Measurements from ENCODE around the gene MYO1D.

MYO1D gene

GRCh38 chr17:32488604-32489180 lies 388.2 kb downstream of the MYO1D start:
- no peak overlapping the region for H3K4me3 ChIP-seq (ENCODE audit: low read length)
- H3K36me3 ChIP-seq (replicated peaks; ENCODE audit: insufficient read depth, low read length): no peaks in the 10 kb centered on the region
- H3K9ac ChIP-seq (ENCODE audit: low read length): no peak overlapping the region
- H3K27me3 ChIP-seq (replicated peaks; ENCODE audit: insufficient read depth, low read length): no peaks in the 10 kb centered on the region
- H3K27ac ChIP-seq (ENCODE audit: low read length): no peak overlapping the region
- no peak overlapping the region for H3K4me2 ChIP-seq (ENCODE audit: low read depth, low read length)
- peaks cover 8% of the 10 kb centered on the region for H3K4me1 ChIP-seq (ENCODE audit: low read length)
- no peaks in the 10 kb centered on the region for H3K9me2 ChIP-seq (replicated peaks; ENCODE audit: insufficient read depth, low read length)
- H2AFZ ChIP-seq (ENCODE audit: low read length): no peak overlapping the region
- H4K20me1 ChIP-seq (ENCODE audit: insufficient read depth, low read length): no peaks in the 10 kb centered on the region
- H3K9me3 ChIP-seq (replicated peaks; ENCODE audit: insufficient read depth, low read length): no peaks in the 10 kb centered on the region
- no peak for TF ChIP-seq EZH2 (optimal IDR thresholded peaks at IDR 0.05; ENCODE audit: low read depth, low read length)
- no peak for TF ChIP-seq EZH2phosphoT487 (IDR thresholded peaks at IDR 0.05; ENCODE audit: low read length)
- TF ChIP-seq, protein P1, sequence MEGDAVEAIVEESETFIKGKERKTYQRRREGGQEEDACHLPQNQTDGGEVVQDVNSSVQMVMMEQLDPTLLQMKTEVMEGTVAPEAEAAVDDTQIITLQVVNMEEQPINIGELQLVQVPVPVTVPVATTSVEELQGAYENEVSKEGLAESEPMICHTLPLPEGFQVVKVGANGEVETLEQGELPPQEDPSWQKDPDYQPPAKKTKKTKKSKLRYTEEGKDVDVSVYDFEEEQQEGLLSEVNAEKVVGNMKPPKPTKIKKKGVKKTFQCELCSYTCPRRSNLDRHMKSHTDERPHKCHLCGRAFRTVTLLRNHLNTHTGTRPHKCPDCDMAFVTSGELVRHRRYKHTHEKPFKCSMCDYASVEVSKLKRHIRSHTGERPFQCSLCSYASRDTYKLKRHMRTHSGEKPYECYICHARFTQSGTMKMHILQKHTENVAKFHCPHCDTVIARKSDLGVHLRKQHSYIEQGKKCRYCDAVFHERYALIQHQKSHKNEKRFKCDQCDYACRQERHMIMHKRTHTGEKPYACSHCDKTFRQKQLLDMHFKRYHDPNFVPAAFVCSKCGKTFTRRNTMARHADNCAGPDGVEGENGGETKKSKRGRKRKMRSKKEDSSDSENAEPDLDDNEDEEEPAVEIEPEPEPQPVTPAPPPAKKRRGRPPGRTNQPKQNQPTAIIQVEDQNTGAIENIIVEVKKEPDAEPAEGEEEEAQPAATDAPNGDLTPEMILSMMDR (IDR thresholded peaks at IDR 0.05; ENCODE audit: low read length): no peak
- no peaks in the 10 kb centered on the region for H3K79me2 ChIP-seq (ENCODE audit: low read length)
- H3F3A ChIP-seq (ENCODE audit: insufficient read depth, low read length): peaks cover 16% of the 10 kb centered on the region
- DNase-seq: no peak

DNA sequence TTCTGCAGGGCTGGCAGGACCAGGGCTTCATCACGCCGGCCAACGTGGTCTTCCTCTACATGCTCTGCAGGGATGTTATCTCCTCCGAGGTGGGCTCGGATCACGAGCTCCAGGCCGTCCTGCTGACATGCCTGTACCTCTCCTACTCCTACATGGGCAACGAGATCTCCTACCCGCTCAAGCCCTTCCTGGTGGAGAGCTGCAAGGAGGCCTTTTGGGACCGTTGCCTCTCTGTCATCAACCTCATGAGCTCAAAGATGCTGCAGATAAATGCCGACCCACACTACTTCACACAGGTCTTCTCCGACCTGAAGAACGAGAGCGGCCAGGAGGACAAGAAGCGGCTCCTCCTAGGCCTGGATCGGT lies 388.8 kb downstream of the MYO1D start:
- TF ChIP-seq EZH2 (optimal IDR thresholded peaks at IDR 0.05; ENCODE audit: low read depth, low read length) (no peak), EZH2phosphoT487 (IDR thresholded peaks at IDR 0.05; ENCODE audit: low read length) (no peak)
- TF ChIP-seq, protein P1 (IDR thresholded peaks at IDR 0.05; ENCODE audit: low read length): no peak
- Histone ChIP-seq H3K4me1 (ENCODE audit: low read length) (peaks cover 14% of the 10 kb centered on the region), H3K27ac (ENCODE audit: low read length) (no peak overlapping the region), H3K9me3 (replicated peaks; ENCODE audit: insufficient read depth, low read length) (no peaks in the 10 kb centered on the region), H3K9ac (ENCODE audit: low read length) (no peak overlapping the region), H3K4me2 (ENCODE audit: low read depth, low read length) (no peak overlapping the region), H2AFZ (ENCODE audit: low read length) (no peak overlapping the region), H4K20me1 (ENCODE audit: insufficient read depth, low read length) (no peaks in the 10 kb centered on the region), H3K4me3 (ENCODE audit: low read length) (no peak overlapping the region), H3K9me2 (replicated peaks; ENCODE audit: insufficient read depth, low read length) (no peaks in the 10 kb centered on the region), H3F3A (ENCODE audit: insufficient read depth, low read length) (peaks cover 21% of the 10 kb centered on the region), H3K36me3 (replicated peaks; ENCODE audit: insufficient read depth, low read length) (no peaks in the 10 kb centered on the region), H3K27me3 (replicated peaks; ENCODE audit: insufficient read depth, low read length) (no peaks in the 10 kb centered on the region), H3K79me2 (ENCODE audit: low read length) (no peaks in the 10 kb centered on the region)
- DNase-seq: no peak

DNA sequence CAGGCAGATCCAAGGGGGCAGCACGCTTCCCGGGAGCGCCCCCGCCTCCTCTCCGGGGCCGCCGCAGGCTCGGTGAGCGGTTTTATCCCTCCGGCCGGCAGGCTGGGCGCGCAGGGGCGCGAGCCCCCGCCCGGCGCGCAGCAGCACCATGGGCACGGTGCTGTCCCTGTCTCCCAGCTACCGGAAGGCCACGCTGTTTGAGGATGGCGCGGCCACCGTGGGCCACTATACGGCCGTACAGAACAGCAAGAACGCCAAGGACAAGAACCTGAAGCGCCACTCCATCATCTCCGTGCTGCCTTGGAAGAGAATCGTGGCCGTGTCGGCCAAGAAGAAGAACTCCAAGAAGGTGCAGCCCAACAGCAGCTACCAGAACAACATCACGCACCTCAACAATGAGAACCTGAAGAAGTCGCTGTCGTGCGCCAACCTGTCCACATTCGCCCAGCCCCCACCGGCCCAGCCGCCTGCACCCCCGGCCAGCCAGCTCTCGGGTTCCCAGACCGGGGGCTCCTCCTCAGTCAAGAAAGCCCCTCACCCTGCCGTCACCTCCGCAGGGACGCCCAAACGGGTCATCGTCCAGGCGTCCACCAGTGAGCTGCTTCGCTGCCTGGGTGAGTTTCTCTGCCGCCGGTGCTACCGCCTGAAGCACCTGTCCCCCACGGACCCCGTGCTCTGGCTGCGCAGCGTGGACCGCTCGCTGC lies 389.3 kb downstream of the MYO1D start:
- Histone ChIP-seq H4K20me1 (ENCODE audit: insufficient read depth, low read length) (no peaks in the 10 kb centered on the region), H3K9ac (ENCODE audit: low read length) (no peak overlapping the region), H3K4me3 (ENCODE audit: low read length) (peak overlapping the region; percentile 52; the same call in 1 of the 2 replicates), H3K4me2 (ENCODE audit: low read depth, low read length) (peak overlapping the region; percentile 81; the same call in 1 of the 2 replicates), H3K27ac (ENCODE audit: low read length) (no peak overlapping the region), H3F3A (ENCODE audit: insufficient read depth, low read length) (peaks cover 26% of the 10 kb centered on the region), H3K4me1 (ENCODE audit: low read length) (peaks cover 19% of the 10 kb centered on the region), H3K27me3 (replicated peaks; ENCODE audit: insufficient read depth, low read length) (no peaks in the 10 kb centered on the region), H3K9me3 (replicated peaks; ENCODE audit: insufficient read depth, low read length) (no peaks in the 10 kb centered on the region), H3K36me3 (replicated peaks; ENCODE audit: insufficient read depth, low read length) (no peaks in the 10 kb centered on the region), H2AFZ (ENCODE audit: low read length) (no peak overlapping the region), H3K9me2 (replicated peaks; ENCODE audit: insufficient read depth, low read length) (no peaks in the 10 kb centered on the region), H3K79me2 (ENCODE audit: low read length) (no peaks in the 10 kb centered on the region)
- no peak for DNase-seq
- TF ChIP-seq EZH2phosphoT487 (IDR thresholded peaks at IDR 0.05; ENCODE audit: low read length) (no peak), EZH2 (optimal IDR thresholded peaks at IDR 0.05; ENCODE audit: low read depth, low read length) (no peak)
- TF ChIP-seq, protein P1 (IDR thresholded peaks at IDR 0.05; ENCODE audit: low read length): no peak

Measured in MM.1S (cell line).